Stimulated activated CD8-positive, alpha-beta memory T cell treated with anti-CD3 and anti-CD28 coated beads, Interleukin-12 subunit alpha, Interleukin-12 subunit beta, amount 100 ng/mL, for 1 hour (primary cell): ENCODE data around the gene FHOD1.

Experiments
- DNase-seq: peaks from one replicate; pipeline ENCODE4 v3.0.0-alpha.2; 2020; ENCODE audit warnings: low read depth

Gene FHOD1

DNA sequence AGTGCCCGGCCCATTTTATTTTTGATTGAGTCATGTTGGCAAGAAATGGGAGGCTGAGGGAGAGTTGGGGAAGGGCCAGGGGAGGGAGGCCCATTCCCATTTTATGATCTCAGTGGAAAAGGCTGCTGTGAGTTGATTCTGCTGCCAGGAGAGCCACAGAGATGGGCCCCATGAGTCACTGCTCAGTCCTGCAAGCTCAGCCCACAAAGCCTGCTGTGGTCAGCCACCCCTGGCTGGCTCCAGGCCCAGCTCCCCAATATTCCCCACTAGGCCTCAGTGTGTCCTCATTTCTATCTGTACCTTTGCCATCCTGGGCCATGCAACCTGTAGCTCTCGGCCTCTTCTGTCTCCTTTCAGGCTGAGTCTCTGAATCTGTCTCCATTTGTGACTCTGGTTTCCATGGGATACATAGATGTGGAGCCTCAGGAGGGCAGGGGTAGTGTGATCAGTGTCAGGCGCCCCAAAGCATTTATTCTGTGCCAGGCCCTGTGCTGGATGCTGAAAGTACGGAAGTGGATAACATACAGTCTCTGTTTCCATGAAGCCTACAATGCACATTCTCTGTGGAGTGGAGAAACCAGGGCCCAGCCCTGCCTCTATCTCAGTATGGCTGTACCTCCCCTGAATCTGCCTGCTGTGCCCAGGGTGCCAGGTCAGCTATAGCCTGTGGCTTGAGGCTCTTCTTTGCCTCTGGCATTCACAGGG lies 30.2 kb upstream of the FHOD1 start:
- no peak for DNase-seq

DNA sequence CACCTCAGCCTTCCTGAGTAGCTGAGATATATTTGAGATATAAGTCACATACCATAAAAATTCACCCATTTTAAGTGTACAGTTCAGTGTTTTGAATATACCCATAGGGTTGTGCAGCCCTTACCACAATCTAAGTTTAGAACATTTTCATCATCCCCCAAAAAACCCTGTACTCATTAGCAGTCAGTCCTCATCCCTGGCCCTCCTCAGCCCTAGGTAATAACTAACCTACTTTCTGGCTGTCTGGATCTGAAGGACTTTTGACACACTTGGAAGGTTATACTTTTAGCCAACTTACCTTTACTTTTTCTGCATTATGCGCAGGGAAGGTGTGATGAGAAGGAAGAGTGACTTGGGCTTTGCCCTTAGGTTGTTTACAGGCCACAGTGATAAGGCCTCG lies 28.0 kb upstream of the FHOD1 start:
- DNase-seq: no peak

DNA sequence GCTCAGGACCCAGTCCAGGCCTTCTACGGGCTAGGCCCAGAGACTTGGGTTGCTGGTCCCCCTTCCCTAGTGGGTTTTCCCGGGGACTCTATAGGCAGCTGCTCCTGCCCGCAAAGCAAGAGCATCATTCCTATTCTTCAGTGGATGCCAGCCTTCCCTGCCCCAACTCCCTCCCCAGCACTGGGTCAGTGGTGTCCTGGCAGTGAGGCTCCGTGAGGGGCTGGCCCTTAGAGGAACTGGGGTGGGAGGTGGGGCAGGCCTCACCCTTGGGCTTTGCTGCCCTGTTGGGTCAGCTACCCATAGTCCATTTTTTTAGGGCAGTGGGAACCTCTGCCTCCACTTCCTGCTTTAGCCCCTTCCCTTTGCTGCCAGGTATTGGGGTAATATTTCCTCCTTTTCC lies 24.2 kb upstream of the FHOD1 start:
- no peak for DNase-seq

DNA sequence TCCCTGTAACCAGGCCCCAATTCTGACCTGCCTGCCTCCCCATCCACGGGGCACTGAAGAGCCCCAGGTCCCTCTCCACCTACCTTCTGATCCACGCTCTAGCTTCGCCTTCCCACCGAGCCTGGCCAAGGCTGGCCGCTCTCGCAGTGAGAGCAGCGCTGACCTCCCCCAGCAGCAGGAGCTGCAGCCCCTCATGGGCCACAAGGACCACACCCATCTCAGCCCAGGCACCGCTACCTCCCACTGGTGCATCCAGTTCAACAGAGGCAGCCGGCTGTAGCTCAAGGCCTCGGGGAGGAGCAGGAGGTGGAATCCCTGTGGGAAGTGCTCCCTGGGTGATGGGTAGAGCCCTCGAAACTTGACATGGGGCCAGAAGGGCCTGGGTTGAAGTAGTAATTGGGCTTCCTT lies 23.7 kb upstream of the FHOD1 start:
- DNase-seq: no peak

DNA sequence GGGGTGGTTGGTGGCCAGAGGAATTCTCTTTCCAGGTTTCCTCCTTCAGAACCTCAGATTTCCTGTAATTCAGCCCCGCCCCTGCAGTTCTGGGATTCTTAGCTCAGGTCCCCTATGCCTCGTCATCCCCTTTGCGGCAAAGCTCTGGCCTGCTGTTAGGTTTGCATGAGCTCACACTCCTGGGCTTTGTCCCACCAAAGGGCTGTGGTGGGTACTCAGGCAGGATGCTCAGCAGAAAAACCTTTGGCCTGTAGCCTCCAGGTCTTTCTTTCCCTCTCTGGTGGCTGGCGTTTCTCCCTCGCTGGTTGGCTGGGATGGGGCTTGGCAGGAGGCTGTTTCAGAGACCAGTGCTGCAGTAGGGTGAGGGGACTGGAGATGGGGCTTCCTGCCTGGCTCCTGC lies 22.5 kb upstream of the FHOD1 start:
- no peak for DNase-seq

DNA sequence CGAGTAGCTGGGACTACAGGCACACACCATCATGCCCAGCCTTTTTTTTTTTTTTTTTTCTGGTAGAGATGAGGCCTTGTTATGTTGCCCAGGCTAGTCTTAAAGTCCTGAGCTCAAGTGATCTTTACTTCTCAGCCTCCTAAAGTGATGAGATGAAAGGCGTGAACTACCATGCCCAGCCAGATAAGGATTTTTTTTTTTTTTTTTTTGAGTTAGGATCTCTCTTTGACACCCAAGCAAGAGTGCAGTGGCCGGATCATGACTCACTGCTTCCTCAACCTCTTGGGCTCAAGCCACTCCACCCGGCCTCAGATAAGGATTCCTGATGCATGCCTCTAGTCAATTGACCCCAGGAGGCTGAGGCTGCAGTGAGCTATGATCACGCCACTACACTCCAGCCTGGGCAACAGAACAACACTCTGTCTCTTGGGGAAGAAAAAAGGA lies 20.9 kb upstream of the FHOD1 start:
- DNase-seq: no peak

DNA sequence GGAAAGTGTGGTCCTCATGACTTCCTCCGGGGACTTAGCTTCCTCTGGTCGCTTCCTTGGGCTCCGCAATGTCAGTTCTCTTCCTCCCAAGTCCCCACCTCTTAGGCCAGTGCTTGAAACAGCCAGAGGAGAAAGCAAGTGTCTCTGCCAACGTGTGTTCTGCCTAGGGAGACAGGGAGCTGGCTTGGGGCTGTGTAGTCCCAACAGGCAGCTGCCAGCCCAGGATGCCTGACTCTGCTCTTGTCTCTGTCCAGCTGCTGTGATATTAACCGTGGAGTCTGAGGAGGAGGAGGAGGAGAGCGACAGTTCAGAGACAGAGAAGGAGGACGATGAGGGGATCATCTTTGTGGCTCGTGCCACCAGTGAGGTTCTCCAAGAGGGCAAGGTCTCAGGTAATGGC lies 18.6 kb upstream of the FHOD1 start:
- no peak for DNase-seq

DNA sequence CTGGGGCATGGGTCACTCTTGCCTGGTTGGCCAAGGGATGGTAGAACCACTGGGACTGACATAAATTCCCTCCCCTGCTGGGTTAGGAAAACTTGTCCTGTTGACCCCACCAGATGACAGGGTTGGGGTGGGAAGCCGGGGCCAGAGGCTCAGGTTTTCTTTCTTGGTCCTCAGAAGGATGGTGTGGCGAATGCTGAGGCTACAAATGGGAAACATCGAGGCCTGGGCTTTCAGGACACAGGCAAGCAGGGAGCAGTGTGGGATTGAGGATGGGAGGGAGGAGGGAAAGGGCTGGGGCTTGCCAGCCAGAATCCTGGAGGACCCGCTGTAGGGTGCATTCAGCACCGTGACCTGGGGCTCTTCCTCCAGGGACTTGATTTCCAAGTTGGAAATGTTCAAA lies 17.6 kb upstream of the FHOD1 start:
- DNase-seq: no peak

DNA sequence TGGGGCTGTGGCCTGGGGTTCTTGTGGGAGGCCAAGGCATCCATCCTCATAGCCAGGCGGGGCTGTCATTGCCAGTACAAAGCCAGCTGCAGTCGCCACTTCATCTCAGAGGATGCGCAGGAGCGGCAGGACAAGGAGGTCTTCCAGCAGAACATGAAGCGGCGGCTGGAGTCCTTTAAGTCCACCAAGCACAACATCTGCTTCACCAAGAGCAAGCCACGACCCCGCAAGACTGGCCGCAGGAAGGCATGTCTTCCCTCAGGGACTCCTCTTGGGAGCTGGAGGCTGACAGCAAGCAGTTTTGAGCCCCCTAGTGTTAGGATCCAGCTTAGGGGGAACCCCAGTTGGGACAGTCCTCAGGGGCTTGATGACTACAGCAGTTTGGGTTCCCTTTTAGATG lies 17.0 kb upstream of the FHOD1 start:
- DNase-seq: no peak

DNA sequence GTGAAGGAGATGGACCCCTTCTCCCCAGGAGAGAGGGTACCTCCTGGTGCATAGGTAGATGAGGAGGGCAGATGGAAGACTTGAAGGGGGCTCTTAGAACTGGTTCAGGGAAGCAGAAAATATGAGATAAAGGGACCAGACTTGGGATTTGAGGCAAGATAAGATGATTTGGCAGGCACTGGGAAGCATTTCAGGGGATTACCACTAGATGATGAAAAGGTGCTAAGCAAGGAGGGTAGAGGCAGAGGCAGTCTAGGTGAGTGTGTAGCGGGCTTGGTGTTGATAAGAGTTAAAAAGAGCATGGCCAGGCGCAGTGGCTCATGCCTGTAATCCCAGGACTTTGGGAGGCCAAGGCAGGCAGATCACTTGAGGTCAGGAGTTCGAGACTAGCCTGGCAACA lies 15.9 kb upstream of the FHOD1 start:
- DNase-seq: no peak

DNA sequence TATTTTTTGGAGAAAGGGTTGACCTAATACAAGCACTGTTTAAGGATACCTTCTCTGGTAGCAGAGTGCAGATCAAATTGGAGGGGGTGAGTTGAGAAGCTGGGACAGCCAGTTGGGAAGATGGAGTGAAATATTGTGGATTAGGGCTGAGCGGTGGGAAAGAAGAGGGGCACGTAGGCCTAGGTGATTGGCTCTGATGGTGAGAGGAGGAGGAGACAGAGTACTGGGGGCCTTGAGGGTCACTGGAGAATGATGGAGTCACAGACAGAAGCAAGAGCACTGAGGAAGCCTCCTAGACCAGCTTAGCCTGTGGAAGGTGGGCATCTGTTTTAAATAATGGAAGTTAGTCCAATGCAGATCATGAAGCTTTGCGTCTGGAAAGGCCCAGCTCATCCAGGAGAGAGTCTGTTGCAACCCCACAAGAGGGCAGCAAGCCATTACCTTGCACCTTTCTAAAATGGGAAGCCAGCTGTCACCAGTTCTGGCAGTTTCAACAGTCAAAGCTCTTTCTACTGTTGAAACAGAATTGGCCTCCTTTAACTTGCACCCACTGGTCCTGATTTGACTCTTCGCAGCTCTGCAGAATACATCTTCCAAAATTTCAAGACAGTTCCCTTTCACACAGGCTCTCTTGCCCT lies 13.3 kb upstream of the FHOD1 start:
- DNase-seq: no peak

DNA sequence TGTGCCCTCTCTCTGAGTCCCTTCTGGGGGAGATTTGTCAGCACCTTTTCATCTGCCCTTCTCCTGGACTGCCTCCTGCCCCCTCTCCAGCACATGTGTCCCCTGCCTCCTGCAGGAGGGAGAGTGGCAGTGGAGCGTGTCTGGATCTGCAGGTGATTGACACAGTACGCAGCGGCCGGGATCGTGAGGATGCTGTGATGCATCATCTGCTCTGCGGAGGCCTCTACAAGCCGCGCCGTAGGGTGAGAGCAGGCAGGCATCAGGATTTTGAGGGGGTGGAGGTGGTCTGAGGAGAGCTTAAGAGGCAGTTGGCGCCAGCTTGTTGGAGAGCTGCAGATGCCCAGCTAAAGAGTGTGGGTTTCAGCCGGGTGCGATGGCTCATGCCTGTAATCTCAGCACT lies 12.4 kb upstream of the FHOD1 start:
- no peak for DNase-seq

DNA sequence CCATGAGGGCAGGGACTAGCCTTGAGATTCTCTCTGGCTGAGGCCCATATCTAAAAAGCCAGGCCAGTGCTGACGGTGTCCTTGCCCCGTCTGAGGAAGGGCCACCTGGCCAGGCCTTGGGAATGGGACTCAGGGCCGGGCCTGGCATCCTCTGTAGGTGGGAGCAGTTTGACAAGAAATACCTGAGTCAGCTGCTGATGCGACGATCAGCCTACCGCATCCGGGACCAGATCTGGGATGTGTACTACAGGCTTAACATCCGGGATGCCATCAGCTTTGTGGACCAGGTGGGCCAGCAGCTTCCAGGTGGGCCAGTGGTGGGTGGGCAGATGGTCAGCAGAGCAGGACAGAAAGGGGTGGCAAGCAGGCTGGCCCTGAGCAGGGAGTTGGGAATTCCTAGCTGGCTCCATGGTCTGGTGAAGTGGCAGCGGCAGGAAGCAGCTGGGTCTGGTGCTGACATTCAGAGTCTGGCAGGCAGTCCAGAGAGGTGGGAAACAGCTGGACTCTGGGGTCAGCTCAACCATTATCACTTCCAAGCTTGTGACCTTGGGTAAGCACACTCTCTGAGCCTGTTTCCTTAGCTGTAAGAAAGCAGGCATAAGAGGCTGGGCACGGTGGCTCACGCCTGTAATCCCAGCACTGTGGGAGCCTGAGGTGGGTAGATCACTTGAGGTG lies 11.0 kb upstream of the FHOD1 start:
- DNase-seq: no peak

DNA sequence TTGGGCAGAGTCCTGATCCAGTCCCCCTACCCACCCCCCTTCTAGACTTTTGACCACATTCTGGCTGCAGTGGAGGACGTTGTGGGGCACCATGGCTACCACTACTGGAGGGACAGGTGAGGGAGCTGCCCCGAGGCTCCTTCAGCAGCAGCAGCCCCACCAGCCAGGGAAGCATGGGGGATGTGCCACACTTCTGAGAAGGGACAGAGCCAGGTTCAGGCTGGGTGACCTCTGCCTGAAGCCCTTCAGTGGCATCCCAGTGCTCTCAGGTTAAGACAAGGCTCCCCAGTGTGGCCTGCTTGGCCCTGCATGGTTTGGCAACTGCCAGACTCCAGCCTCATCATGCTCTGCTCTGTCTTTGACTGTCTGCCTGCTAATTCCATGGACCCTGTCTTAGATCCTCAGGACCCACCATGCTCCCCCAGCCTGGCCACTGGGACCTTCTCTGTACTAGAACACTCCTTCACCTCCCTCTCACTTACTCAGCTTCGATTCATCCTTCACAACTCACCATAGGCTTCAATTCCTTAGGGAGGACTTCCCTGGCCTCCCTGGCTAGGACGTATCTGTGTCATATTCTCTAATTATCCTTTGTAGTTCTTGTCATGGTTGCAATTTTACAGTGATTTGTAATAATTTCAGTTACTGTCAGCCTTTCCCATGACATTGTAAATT lies 10.3 kb upstream of the FHOD1 start:
- DNase-seq: no peak

DNA sequence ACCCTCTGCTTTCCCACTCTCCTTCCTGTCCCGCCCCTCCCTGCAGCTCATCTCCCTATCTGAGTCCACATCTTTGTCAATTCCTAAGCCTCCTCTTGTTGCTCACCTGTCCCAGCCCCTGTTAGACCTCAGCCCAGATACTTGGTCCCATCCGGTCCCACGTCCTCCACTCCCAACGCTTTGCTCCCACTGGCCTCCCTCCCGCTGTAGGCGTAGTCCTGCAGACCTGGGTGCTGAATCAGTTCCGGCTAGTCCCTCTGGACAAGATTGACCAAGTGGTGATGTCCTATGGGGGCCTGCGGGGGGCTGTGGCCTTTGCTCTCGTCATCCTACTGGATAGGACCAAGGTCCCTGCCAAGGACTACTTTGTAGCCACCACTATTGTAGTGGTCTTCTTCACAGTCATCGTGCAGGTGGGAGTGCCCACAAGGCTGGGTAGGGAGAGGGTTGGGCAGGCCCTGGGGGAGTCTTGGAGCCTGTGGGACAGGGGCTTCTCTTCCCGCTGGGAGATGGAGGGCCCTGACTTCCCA lies 9.5 kb upstream of the FHOD1 start:
- DNase-seq: no peak

DNA sequence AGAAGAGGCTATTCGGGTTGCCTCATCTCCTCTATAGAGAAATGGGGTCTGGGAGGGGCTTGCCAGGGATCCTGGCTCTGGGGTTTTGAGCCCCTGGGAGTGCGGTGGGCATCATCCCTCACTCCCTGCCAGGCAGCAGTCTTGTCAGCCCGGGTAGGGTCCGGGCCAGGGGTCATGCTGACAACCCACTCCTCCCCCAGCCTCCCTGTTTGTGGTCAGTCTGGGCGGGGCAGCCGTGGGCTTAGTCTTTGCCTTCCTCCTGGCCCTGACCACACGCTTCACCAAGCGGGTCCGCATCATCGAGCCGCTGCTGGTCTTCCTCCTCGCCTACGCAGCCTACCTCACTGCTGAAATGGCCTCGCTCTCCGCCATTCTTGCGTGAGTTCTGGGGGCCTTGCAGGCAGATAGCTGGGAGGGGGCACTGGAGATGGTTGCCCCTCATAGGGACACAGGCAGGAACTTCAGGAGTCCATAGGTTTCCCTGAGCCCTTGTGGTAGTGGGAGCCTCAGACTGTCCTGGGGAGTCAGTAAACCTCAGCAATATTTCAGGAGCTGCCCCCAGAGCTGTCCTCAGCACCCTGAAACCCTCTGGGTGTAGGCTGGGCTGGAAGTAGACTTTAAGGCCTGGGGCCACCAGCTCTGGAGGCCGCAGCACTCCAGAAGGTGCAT lies 8.4 kb upstream of the FHOD1 start:
- no peak for DNase-seq

DNA sequence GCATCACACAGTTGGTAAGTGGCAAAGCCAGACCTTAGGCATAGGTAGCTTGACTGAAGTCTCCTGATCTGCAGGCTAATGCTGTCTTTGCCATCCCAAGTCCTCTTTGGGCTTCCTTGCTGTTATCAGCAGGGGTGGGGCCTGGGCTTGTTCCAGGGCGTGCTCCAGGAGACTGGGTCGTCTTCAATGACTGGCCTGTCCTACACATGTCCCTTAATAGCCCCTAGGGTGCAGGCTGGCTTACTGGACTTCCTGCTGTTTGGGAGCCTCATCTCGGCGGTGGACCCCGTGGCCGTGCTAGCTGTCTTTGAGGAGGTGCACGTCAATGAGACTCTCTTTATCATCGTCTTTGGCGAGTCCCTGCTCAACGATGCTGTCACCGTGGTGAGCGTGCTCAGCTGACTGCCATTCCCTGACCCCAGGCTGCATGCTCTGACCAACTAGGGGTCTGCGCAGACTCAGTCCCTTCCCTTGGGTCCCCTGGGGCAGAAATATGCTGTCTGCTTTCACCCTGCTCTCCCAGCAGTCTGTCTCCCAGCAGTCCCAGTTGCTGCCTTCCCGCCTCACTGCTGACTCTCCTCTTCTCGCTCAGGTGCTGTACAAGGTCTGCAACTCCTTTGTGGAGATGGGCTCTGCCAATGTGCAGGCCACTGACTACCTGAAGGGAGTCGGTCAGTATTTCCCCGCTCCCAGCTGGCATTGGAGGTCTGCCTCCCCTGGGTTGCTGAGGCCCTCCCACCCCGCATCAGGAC lies 7.7 kb upstream of the FHOD1 start:
- DNase-seq: no peak

DNA sequence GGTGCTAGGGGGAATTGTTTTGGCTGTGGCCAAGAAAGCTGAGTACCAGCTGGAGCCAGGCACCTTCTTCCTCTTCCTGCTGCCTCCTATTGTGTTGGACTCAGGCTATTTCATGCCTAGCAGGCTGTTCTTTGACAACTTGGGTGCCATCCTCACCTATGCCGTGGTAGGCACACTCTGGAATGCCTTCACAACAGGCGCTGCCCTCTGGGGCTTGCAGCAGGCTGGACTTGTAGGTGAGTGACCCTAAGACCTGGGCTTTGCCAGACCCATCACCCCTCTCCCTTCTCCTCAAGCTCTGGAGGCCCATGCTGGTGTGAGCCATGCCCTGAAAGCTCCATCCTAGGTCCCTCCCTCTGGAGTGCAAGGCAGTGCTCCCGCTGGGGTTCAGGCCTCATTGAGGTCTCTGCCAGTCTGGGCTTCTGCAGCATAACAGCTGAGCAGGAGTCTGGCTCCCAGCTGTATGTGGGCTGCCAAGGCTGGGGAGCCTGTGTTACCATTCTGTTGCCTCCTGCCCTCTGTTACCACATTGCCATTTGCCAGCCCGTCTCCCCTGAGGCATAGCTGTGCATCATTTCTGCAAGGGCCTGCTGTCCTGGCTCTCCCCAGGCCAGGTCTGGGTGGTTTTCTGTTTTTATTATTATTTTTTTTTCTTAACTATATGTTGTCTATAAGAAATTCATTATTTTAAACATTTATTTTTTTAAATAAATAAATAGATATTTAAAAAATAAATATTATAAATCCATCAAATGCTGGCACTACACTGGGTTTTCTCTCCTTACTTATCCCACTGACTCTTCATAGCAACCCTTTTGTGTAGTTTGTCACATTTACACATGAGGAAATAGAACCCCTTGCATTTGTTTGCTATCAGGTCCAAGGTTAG lies 5.6 kb upstream of the FHOD1 start:
- no peak for DNase-seq

DNA sequence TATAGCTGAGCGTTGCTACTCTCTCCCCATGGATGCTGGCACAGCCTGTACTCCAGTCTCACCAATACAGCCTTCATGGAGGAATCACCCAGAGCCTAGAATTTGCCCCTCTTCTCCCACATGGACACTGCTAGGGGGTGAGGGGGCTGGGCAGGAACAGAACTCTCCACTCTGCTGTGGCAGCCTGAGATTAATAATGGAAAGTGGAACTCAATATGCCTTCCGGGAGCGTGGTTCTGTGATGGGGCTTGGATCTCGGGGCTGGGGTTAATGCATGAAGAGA lies 2.7 kb upstream of the FHOD1 start:
- no peak for DNase-seq

DNA sequence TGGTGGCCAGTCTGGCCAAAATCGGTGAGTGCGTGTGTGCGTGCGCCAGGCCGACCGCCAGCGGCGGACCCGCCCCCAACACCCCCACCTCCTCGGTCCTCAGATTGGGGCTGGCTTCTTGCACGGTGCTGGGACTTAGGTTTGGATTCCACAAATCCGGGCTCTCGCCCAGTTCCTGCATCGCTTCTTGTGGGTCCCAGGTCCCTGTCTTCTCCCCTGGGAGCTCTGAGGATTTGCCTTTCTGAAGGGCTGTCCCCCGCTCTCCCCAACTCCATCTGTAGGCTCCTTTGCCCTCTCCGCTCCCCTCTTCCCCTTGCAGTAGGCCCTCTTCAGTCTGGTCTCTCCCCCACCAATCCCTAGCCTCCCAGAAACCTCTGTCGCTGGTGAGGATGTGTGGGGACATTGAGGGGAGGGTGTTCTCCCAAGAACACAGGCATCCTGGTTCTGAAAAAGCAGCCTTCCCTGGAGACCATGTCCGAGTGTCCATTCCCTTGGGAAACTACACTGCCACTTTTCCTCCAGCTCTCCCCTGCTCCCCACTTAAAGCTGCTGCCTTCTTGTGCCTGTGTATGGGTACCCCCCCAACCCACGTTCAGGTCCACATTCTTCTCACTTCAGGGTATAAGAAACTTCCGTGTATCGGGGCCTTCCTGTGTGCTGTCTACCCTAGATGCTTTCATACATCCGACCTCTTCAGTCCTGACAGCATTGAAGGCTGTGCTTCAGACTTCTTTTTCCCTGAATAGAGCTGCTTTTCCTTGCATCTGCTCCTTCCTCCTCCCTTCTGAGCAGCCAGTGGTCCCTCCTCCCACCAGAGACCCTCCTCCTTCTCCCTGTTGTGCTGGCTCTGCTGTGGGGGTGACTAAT lies 2.1 kb upstream of the FHOD1 start:
- DNase-seq: no peak
